T-helper 1 cell treated with Interleukin-12 subunit alpha and Interleukin-12 subunit beta and Interleukin-4 antibody, amounts not matched to agents 30 μg/mL and 1 μg/mL, for 36 hours (primary cell): ENCODE data around the gene STH.

Experiments
- H3K27ac Mint-ChIP-seq: one replicate; pipeline ENCODE4 v1.8.0; 2021; ENCODE audit warnings: mild to moderate bottlenecking, mixed read lengths
- H3K27me3 Mint-ChIP-seq: one replicate; pipeline ENCODE4 v1.8.0; 2021; ENCODE audit warnings: low read depth, mixed read lengths
- H3K36me3 Mint-ChIP-seq: one replicate; pipeline ENCODE4 v1.8.0; 2021; ENCODE audit warnings: low read depth, mixed read lengths
- H3K4me1 Mint-ChIP-seq: one replicate; pipeline ENCODE4 v1.8.0; 2021; ENCODE audit warnings: low read depth, mixed read lengths
- H3K4me3 Mint-ChIP-seq: one replicate; pipeline ENCODE4 v1.8.0; 2021; ENCODE audit warnings: mild to moderate bottlenecking, moderate library complexity, mixed read lengths
- H3K9me3 Mint-ChIP-seq: one replicate; pipeline ENCODE4 v1.8.0; 2021; ENCODE audit warnings: mixed read lengths

The STH gene

DNA sequence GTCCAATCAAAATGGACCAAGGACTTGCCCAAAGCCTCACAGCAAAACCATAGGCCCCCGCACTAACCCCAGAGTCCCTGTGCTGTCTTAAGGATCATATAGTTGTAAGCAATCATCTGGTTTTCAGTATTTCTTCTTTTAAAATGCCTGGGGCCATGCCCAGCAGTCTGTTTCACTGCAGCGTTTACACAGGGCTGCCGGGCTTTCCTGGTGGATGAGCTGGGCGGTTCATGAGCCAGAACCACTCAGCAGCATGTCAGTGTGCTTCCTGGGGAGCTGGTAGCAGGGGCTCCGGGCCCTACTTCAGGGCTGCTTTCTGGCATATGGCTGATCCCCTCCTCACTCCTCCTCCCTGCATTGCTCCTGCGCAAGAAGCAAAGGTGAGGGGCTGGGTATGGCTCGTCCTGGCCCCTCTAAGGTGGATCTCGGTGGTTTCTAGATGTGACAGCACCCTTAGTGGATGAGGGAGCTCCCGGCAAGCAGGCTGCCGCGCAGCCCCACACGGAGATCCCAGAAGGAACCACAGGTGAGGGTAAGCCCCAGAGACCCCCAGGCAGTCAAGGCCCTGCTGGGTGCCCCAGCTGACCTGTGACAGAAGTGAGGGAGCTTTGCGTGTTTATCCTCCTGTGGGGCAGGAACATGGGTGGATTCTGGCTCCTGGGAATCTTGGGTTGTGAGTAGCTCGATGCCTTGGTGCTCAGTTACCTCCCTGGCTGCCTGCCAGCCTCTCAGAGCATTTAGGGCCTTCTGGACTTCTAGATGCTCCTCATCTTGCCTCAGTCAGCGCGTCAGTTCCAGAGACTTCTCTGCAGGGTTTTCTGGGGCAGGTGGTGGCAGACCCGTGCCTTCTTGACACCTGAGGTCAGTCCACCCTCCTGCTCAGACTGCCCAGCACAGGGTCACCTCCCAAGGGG, 24.8 kb upstream of the STH start:
- H3K4me3 Mint-ChIP-seq, result no peak overlapping the region
- no peaks in the 10 kb centered on the region for H3K9me3 Mint-ChIP-seq
- peaks cover 5% of the 10 kb centered on the region for H3K27me3 Mint-ChIP-seq
- no peak overlapping the region for H3K27ac Mint-ChIP-seq
- H3K4me1 Mint-ChIP-seq, result no peaks in the 10 kb centered on the region
- H3K36me3 Mint-ChIP-seq, result no peaks in the 10 kb centered on the region

DNA sequence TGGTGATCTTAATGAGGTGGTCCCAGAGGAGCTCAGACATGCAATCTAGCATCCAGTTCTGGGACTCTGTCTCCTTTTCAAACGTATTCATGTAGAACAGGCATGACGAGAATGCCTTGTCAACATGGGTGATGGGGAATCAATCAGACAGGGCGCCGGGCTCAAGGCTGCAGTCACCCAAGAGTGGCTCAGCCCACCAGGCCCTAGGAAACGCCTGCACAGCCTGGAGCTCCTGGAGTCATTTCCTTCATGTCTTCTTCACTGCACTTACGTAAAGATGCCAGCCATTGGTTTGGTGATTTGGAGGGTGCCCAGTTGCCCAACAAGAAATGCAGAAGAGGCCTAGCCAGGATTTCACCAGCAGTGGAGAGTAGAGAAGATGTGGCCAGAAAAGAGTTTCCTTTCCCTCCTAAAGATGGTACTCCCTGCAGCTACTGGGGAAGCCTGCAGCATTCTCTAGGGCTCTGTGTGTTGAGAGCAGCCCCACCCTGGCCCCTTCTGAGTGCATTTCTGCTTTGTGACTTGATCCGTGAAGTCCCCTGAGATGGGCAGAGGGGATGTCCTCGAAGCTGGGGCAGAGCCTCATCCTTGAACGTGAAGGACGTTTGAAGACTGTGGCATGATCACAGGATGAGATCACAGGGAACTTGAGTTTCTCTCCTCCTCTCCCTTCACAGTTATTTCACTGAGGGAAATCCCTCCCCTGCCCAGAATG, 24.0 kb upstream of the STH start:
- H3K4me3 Mint-ChIP-seq, result no peak overlapping the region
- no peaks in the 10 kb centered on the region for H3K27me3 Mint-ChIP-seq
- no peak overlapping the region for H3K27ac Mint-ChIP-seq
- no peaks in the 10 kb centered on the region for H3K36me3 Mint-ChIP-seq
- no peaks in the 10 kb centered on the region for H3K4me1 Mint-ChIP-seq
- no peaks in the 10 kb centered on the region for H3K9me3 Mint-ChIP-seq

DNA sequence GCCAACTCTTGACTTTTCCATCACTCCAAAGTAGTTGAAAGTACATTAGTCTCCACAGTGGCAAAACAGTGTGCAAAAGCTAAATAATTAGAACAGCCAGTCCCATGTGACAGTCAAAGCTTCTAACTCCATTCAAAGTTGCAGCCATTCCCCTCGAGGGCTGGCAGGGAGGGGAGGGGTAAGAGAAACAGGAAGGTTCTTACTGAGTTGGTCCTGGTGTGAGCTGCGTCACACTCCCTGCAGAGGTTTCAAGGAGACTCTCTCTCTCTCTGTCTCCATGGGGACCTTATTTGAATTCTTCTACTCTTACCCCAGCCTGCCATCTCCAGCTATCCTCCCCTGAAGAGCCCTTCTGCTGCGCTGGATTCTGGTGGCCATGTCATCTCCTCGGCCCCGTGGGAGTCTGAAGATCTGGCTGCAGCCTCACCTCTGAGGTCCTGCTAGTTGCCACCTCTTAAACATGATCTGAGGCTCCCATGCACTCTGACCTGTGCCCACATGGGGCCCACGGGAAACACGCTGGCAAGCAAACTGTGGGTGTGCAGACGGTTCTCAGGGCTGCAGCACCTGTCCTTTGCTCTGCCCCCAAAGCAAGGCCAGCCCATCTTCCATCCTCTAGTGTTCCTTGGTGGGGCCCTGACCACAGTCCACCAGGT, 23.3 kb upstream of the STH start:
- no peaks in the 10 kb centered on the region for H3K36me3 Mint-ChIP-seq
- H3K4me3 Mint-ChIP-seq, result no peak overlapping the region
- no peak overlapping the region for H3K27ac Mint-ChIP-seq
- H3K4me1 Mint-ChIP-seq, result no peaks in the 10 kb centered on the region
- no peaks in the 10 kb centered on the region for H3K9me3 Mint-ChIP-seq
- no peaks in the 10 kb centered on the region for H3K27me3 Mint-ChIP-seq

DNA sequence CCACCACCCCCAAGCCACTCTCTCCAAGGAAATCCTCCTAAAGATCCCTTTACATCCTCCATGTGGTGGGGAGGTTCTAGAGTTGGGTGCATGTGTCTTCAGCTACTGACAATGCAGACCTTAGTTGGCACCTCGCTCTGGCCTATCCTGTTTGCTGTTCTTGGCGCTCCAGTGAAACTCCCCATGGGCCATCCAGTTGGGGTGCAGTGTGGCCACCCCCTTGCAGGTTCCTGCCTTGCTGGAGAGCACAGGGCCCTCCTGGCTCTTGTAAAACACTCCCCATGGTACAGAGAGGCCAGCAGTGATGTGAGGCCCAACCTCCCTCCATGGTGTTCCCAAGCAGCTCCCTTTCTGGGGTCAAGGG, 22.7 kb upstream of the STH start:
- no peaks in the 10 kb centered on the region for H3K27me3 Mint-ChIP-seq
- no peaks in the 10 kb centered on the region for H3K4me1 Mint-ChIP-seq
- no peak overlapping the region for H3K27ac Mint-ChIP-seq
- H3K9me3 Mint-ChIP-seq, result no peaks in the 10 kb centered on the region
- H3K4me3 Mint-ChIP-seq, result no peak overlapping the region
- H3K36me3 Mint-ChIP-seq, result no peaks in the 10 kb centered on the region

DNA sequence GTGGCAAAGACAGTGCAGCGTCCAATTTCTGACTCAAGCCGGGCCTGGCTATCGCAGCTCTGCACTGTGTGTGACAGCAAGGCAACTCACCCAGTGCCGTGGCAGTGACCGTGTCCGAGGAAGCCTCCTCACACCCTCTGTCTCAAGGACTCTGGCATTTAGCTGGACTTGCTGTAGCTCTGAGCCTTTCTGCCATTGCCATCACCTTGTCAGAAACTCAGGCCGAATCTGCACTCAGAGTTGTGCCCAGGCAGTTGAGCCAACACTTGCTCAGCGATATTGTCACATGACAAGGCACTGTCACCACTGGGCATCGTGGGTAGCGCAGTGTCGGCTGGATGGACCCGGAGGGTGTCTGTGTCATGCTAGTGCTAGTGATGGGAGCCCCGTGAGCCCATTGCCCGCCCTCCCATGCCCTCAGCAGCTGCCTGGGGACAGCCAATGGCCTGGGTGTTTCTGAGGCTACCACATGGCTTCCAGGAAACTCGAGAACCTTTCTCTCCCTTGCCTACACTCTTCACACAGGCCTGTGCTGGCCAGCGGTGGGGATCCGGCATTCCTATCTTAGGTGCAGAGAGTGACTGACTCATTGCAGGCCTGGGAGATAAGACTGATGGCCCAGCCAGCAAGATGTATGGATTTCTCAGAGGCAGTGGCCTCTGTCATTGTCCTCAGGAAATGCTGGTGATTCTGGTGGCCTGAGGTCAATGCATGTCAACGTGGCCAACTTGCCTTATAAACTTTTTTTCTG, 22.1 kb upstream of the STH start:
- H3K4me3 Mint-ChIP-seq, result no peak overlapping the region
- H3K36me3 Mint-ChIP-seq, result no peaks in the 10 kb centered on the region
- H3K9me3 Mint-ChIP-seq, result no peaks in the 10 kb centered on the region
- no peak overlapping the region for H3K27ac Mint-ChIP-seq
- H3K27me3 Mint-ChIP-seq, result no peaks in the 10 kb centered on the region
- H3K4me1 Mint-ChIP-seq, result no peaks in the 10 kb centered on the region

DNA sequence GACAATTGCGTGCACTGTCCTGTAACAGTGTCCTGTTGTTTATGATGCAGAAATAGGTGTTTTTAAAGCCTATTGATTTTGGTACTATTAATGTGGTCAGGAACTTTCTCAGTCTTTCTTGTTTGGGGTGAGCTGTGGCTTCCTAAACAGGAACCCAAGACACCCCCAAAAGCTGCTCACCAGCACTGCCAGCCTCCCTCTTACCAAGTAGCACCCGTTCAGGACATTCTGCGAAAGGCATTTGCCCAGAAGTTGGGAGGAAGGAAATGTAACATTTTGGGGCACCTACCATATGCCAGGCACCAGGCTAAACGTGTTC, 21.6 kb upstream of the STH start:
- H3K9me3 Mint-ChIP-seq, result no peaks in the 10 kb centered on the region
- no peaks in the 10 kb centered on the region for H3K27me3 Mint-ChIP-seq
- no peak overlapping the region for H3K4me3 Mint-ChIP-seq
- H3K27ac Mint-ChIP-seq, result no peak overlapping the region
- H3K36me3 Mint-ChIP-seq, result no peaks in the 10 kb centered on the region
- H3K4me1 Mint-ChIP-seq, result no peaks in the 10 kb centered on the region

DNA sequence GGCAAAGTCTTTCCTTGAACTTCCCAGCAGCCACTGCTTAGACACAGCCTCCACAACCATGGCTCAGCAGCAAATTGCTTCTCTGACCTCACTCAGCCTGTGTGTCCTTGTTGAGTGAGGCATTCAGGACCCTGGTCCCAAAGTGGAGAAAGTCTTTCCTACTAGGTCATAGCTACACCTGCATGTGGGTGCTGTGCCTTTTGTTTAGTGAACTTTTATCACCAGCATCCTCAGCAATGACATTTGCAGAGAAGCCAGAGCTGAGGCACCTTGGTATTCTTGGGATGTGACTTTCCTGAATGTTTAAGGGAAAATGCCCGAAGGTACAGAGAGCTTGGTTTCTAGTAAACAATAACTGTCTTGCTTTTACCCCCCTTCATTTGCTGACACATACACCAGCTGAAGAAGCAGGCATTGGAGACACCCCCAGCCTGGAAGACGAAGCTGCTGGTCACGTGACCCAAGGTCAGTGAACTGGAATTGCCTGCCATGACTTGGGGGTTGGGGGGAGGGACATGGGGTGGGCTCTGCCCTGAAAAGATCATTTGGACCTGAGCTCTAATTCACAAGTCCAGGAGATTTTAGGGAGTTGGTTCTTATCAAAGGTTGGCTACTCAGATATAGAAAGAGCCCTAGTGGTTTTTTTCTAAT, 20.9 kb upstream of the STH start:
- H3K9me3 Mint-ChIP-seq, result no peaks in the 10 kb centered on the region
- no peaks in the 10 kb centered on the region for H3K4me1 Mint-ChIP-seq
- H3K36me3 Mint-ChIP-seq, result no peaks in the 10 kb centered on the region
- no peaks in the 10 kb centered on the region for H3K27me3 Mint-ChIP-seq
- no peak overlapping the region for H3K4me3 Mint-ChIP-seq
- no peak overlapping the region for H3K27ac Mint-ChIP-seq

DNA sequence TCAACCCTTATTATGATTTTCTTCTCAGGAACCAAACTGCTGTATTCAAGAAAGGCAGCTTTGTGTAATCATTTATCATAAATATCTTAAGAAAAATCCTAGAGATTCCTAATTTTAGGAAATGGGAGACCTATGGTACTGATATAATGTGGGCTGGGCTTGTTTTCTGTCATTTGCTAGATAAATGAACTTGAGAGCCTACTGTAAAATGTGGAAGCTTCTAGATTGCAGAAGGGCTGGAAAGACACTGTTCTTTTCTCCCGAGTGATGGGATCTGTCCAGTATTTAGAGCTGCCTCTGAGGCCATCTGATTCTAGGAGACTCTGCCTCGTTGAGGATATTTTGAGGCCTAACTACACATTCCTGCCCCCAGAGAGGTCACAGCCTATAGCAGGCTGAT, 19.9 kb upstream of the STH start:
- Mint-ChIP-seq H3K27ac (no peak overlapping the region), H3K4me3 (no peak overlapping the region), H3K9me3 (no peaks in the 10 kb centered on the region), H3K4me1 (no peaks in the 10 kb centered on the region), H3K36me3 (no peaks in the 10 kb centered on the region), H3K27me3 (no peaks in the 10 kb centered on the region)

DNA sequence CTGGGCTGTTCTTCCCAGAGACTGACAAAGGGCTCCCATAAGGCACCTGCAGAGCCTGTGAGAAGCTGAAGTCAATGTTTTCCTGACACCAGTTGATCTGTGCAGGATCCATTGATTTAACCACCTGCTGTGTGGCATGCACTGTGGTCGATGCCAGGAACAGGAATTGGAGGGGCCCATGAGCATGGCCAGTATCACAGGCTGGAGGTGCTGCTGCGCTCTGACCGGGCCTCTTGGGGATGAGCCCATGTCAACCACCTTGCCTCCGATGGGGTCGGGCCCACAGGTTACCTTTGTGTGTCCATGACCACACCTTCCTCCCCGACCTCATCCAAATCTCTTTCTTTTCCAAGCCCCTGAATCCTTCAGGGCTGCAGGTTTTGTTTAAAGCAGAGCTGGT, 18.2 kb upstream of the STH start:
- H3K4me1 Mint-ChIP-seq, result no peaks in the 10 kb centered on the region
- no peak overlapping the region for H3K27ac Mint-ChIP-seq
- no peaks in the 10 kb centered on the region for H3K36me3 Mint-ChIP-seq
- H3K4me3 Mint-ChIP-seq, result no peak overlapping the region
- H3K9me3 Mint-ChIP-seq, result no peaks in the 10 kb centered on the region
- no peaks in the 10 kb centered on the region for H3K27me3 Mint-ChIP-seq

DNA sequence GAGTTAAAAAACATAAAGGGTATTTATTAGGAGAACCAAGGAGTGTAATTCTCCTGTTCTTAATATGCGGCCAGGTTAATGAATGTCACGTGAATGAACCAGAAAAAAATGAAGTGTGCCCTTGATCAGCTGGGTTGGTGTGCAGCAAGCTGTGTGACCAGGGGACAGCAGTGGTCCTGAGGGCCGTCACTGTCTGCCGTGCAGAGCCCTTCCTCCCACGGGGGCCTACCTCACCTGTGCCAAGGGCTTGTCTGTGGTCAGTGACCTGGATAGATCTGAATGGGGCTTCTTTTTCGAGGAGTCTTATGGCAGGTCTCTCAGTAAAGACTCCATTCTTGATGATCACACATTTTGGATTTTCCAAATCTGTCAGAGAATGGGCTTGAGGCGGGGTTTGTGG, 17.7 kb upstream of the STH start:
- Mint-ChIP-seq H3K4me3 (no peak overlapping the region), H3K9me3 (no peaks in the 10 kb centered on the region), H3K27ac (no peak overlapping the region), H3K4me1 (no peaks in the 10 kb centered on the region), H3K27me3 (no peaks in the 10 kb centered on the region), H3K36me3 (no peaks in the 10 kb centered on the region)

DNA sequence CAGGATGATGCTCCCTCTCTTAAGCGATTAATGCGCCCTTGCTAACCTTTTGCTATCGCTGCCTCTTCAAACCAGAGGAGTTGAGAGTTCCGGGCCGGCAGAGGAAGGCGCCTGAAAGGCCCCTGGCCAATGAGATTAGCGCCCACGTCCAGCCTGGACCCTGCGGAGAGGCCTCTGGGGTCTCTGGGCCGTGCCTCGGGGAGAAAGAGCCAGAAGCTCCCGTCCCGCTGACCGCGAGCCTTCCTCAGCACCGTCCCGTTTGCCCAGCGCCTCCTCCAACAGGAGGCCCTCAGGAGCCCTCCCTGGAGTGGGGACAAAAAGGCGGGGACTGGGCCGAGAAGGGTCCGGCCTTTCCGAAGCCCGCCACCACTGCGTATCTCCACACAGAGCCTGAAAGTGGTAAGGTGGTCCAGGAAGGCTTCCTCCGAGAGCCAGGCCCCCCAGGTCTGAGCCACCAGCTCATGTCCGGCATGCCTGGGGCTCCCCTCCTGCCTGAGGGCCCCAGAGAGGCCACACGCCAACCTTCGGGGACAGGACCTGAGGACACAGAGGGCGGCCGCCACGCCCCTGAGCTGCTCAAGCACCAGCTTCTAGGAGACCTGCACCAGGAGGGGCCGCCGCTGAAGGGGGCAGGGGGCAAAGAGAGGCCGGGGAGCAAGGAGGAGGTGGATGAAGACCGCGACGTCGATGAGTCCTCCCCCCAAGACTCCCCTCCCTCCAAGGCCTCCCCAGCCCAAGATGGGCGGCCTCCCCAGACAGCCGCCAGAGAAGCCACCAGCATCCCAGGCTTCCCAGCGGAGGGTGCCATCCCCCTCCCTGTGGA, 16.0 kb upstream of the STH start:
- H3K27ac Mint-ChIP-seq, result no peak overlapping the region
- no peaks in the 10 kb centered on the region for H3K9me3 Mint-ChIP-seq
- no peaks in the 10 kb centered on the region for H3K4me1 Mint-ChIP-seq
- no peak overlapping the region for H3K4me3 Mint-ChIP-seq
- H3K27me3 Mint-ChIP-seq, result no peaks in the 10 kb centered on the region
- no peaks in the 10 kb centered on the region for H3K36me3 Mint-ChIP-seq

DNA sequence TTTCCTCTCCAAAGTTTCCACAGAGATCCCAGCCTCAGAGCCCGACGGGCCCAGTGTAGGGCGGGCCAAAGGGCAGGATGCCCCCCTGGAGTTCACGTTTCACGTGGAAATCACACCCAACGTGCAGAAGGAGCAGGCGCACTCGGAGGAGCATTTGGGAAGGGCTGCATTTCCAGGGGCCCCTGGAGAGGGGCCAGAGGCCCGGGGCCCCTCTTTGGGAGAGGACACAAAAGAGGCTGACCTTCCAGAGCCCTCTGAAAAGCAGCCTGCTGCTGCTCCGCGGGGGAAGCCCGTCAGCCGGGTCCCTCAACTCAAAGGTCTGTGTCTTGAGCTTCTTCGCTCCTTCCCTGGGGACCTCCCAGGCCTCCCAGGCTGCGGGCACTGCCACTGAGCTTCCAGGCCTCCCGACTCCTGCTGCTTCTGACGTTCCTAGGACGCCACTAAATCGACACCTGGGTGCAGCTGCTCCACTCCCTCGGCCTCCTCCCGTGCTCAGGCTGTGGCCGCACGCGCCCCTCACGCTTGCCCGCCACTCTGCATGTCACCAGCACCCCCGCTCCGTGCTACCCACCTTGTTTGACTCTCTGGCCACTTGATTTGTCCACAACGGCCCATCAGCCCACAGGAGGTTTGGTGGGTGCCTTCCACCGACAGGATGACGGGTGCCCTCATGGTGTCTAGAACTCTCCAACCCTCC, 15.3 kb upstream of the STH start:
- Mint-ChIP-seq H3K9me3 (no peaks in the 10 kb centered on the region), H3K27me3 (no peaks in the 10 kb centered on the region), H3K36me3 (no peaks in the 10 kb centered on the region), H3K27ac (no peak overlapping the region), H3K4me3 (no peak overlapping the region), H3K4me1 (no peaks in the 10 kb centered on the region)

DNA sequence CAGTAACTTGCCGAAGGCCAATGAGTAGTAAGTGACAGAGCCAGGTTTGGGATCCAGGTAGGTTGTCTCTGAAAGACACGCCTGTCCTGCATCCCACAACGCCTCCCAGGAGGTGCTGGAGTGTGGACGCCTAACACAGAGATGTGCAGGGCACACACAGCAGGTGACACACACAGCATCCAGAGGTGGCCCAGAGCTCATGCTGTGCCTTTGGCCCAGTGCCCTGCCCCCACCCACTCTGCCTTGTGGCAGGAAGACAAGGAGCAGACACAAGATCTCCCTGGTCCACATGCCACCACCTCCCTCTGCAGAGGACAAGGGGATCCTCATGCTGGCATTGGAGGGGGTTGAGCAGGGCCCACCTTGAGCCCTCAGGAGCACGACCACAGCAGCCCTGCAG, 14.7 kb upstream of the STH start:
- Mint-ChIP-seq H3K27ac (no peak overlapping the region), H3K9me3 (no peaks in the 10 kb centered on the region), H3K36me3 (no peaks in the 10 kb centered on the region), H3K4me1 (no peaks in the 10 kb centered on the region), H3K27me3 (no peaks in the 10 kb centered on the region), H3K4me3 (no peak overlapping the region)
